ENCODE results near the gene CCDC177. TPM values are rescaled to one million over a fixed set of nuclear protein-coding genes. Genes with fewer than 3 reads are reported as not detected.
A peak's percentile ranks its signal among the peaks of the same experiment; 100 is the strongest.

CCDC177 gene
- total and polyA plus RNA-seq, 2 donors from 2014 or later, result not detected

GRCh38 chr14:69579476-69579875 is 4.8 kb upstream of the CCDC177 start:
- no peaks in the 10 kb centered on the region for H3K36me3 ChIP-seq (ENCODE audit: control insufficient read depth in 2 of 3, insufficient read depth in 3 of 3, low read length in 3 of 3)
- no peak for DNase-seq
- H3K27ac ChIP-seq (ENCODE audit: low read depth in 2 of 2, low read length in 2 of 2), result no peak overlapping the region
- H3K9ac ChIP-seq (ENCODE audit: low read length in 3 of 3), result no peak overlapping the region
- no peak for FAIRE-seq
- intact Hi-C loops (cut with DNase I), result no loop called here
- TF ChIP-seq CTCF (IDR thresholded peaks at IDR 0.05; ENCODE audit: borderline replicate concordance, extremely low read depth, insufficient read depth), result no peak
- H3K4me1 ChIP-seq (ENCODE audit: control insufficient read depth in 2 of 3, insufficient read depth in 2 of 3, low read depth in 1 of 3, low read length in 3 of 3), result peaks cover 0 to 2% (median 0%) of the 10 kb centered on the region in 3 donors
- H3K4me3 ChIP-seq (ENCODE audit: low read length in 3 of 3), result no peak overlapping the region
- H3K27me3 ChIP-seq (ENCODE audit: control insufficient read depth, insufficient read depth, low read length), result peaks cover 4% of the 10 kb centered on the region
- H3K9me3 ChIP-seq (ENCODE audit: control insufficient read depth in 2 of 3, insufficient read depth in 1 of 3, low read length in 3 of 3), result no peaks in the 10 kb centered on the region

- peaks cover 19% of the 10 kb centered on the region for H3K27me3 ChIP-seq (ENCODE audit: control insufficient read depth, insufficient read depth, low read length)
- intact Hi-C loops (cut with DNase I), result no loop called here
These were observed 254 bp upstream of the CCDC177 start for GRCh38 chr14:69574954-69575295.

GRCh38 chr14:69573831-69574262 is 824 bp downstream of the CCDC177 start:
- Histone ChIP-seq H3K9me3 (ENCODE audit: control insufficient read depth in 2 of 3, insufficient read depth in 1 of 3, low read length in 3 of 3) (no peaks in the 10 kb centered on the region), H3K9ac (ENCODE audit: low read length in 3 of 3) (no peak overlapping the region), H3K4me3 (ENCODE audit: low read length in 3 of 3) (no peak overlapping the region), H3K4me1 (ENCODE audit: control insufficient read depth in 2 of 3, insufficient read depth in 2 of 3, low read depth in 1 of 3, low read length in 3 of 3) (peaks cover 0 to 21% (median 0%) of the 10 kb centered on the region in 3 donors), H3K27ac (ENCODE audit: low read depth in 2 of 2, low read length in 2 of 2) (no peak overlapping the region), H3K36me3 (ENCODE audit: control insufficient read depth in 2 of 3, insufficient read depth in 3 of 3, low read length in 3 of 3) (no peaks in the 10 kb centered on the region), H3K27me3 (ENCODE audit: control insufficient read depth, insufficient read depth, low read length) (peaks cover 28% of the 10 kb centered on the region)
- intact Hi-C loops (cut with DNase I), result no loop called here
- FAIRE-seq (no peak), DNase-seq (peak in 3 of 5 donors; percentile 22 to 69 (median 50))
- no peak for TF ChIP-seq CTCF (IDR thresholded peaks at IDR 0.05; ENCODE audit: borderline replicate concordance, extremely low read depth, insufficient read depth)

More at GRCh38 chr14:69574954-69575295, 254 bp upstream of the CCDC177 start:
- Histone ChIP-seq H3K4me1 (ENCODE audit: control insufficient read depth in 2 of 3, insufficient read depth in 2 of 3, low read depth in 1 of 3, low read length in 3 of 3) (peaks cover 0 to 21% (median 0%) of the 10 kb centered on the region in 3 donors), H3K9me3 (ENCODE audit: control insufficient read depth in 2 of 3, insufficient read depth in 1 of 3, low read length in 3 of 3) (no peaks in the 10 kb centered on the region), H3K9ac (ENCODE audit: low read length in 3 of 3) (no peak overlapping the region), H3K36me3 (ENCODE audit: control insufficient read depth in 2 of 3, insufficient read depth in 3 of 3, low read length in 3 of 3) (no peaks in the 10 kb centered on the region), H3K4me3 (ENCODE audit: low read length in 3 of 3) (no peak overlapping the region), H3K27ac (ENCODE audit: low read depth in 2 of 2, low read length in 2 of 2) (no peak overlapping the region)
- DNase-seq (no peak), FAIRE-seq (no peak)
- no peak for TF ChIP-seq CTCF (IDR thresholded peaks at IDR 0.05; ENCODE audit: borderline replicate concordance, extremely low read depth, insufficient read depth)

All from kidney (tissue), 14 donors.